Hepatocyte (in vitro differentiated cells): ENCODE data around the gene ARHGAP5. TPM values are rescaled to one million over a fixed set of nuclear protein-coding genes. Genes with fewer than 3 reads are reported as not detected.

Experiments used
- DNase-seq: peaks from one replicate; pipeline ENCODE4 v3.0.0-alpha.2; 2016; ENCODE audit warnings: low spot score
- H2AFZ ChIP-seq: fragments of 200-600 bp; sonication (generic); 2 replicates; pipeline ENCODE4 v1.6.0; 2016; ENCODE audit warnings: antibody characterized with exemption, mild to moderate bottlenecking
- H3K27ac ChIP-seq: fragments of 200-600 bp; sonication (generic); 2 replicates; pipeline ENCODE4 v1.5.1; 2016; ENCODE audit warnings: mild to moderate bottlenecking
- H3K27me3 ChIP-seq: fragments of 200-600 bp; sonication (generic); 2 replicates; pipeline ENCODE4 v1.6.1; 2016
- H3K36me3 ChIP-seq: fragments of 200-600 bp; sonication (generic); replicated peaks from 2 replicates; pipeline ENCODE4 v1.5.1; 2016; ENCODE audit warnings: low read depth; ENCODE audit not compliant: insufficient read depth
- H3K4me1 ChIP-seq: fragments of 200-600 bp; sonication (generic); 2 replicates; pipeline ENCODE4 v1.5.1; 2016; ENCODE audit warnings: mild to moderate bottlenecking, moderate library complexity; ENCODE audit not compliant: insufficient read depth
- H3K4me2 ChIP-seq: fragments of 200-600 bp; sonication (generic); 2 replicates; pipeline ENCODE4 v1.6.0; 2016
- H3K4me3 ChIP-seq: fragments of 200-600 bp; sonication (generic); 2 replicates; pipeline ENCODE4 v1.5.1; 2016; ENCODE audit warnings: mild to moderate bottlenecking
- H3K79me2 ChIP-seq: fragments of 200-600 bp; sonication (generic); 2 replicates; pipeline ENCODE4 v1.6.0; 2017; ENCODE audit warnings: mild to moderate bottlenecking
- H3K9me2 ChIP-seq: fragments of 200-600 bp; sonication (generic); replicated peaks from 2 replicates; pipeline ENCODE4 v1.6.0; 2017; ENCODE audit warnings: mild to moderate bottlenecking; ENCODE audit not compliant: insufficient read depth
- H3K9me3 ChIP-seq: fragments of 200-600 bp; sonication (generic); 2 replicates; pipeline ENCODE4 v1.5.1; 2016; ENCODE audit warnings: low read depth, mild to moderate bottlenecking
- H4K20me1 ChIP-seq: fragments of 200-600 bp; sonication (generic); 2 replicates; pipeline ENCODE4 v1.6.0; 2016; ENCODE audit warnings: mild to moderate bottlenecking; ENCODE audit not compliant: insufficient read depth, poor library complexity, severe bottlenecking
- EZH2 ChIP-seq: fragments of 200-600 bp; sonication (generic); IDR thresholded peaks from 2 replicates; pipeline ENCODE4 v1.6.1; 2016; ENCODE audit warnings: antibody characterized with exemption, mild to moderate bottlenecking, borderline replicate concordance
- EZH2phosphoT487 ChIP-seq: fragments of 200-600 bp; sonication (generic); IDR thresholded peaks from one replicate; pipeline ENCODE4 v1.6.1; 2018; ENCODE audit warnings: antibody characterized with exemption, mild to moderate bottlenecking, low read depth, moderate library complexity; ENCODE audit not compliant: unreplicated experiment, severe bottlenecking
- WGBS: methylation state at CpG from one replicate; pipeline ENCODE4 v1.1.6; 2016; ENCODE audit warnings: low lambda C conversion rate; ENCODE audit errors: missing lambda C conversion rate; 5-methylcytosine and 5-hydroxymethylcytosine counted together
- polyA plus RNA-seq: library from polyadenylated mRNA; unstranded; fragments of >200 nt; fragmentation: Nextera tagmentation; extraction: Ambion mirVana; gene quantifications from 2 replicates; pipeline ENCODE4 v1.2.1, GENCODE V29; 2016
- total RNA-seq: library from RNA; depleted of rRNA; stranded (reverse); fragments of >200 nt; gene quantifications from 2 replicates; pipeline ENCODE4 v1.2.3, GENCODE V29; 2014
- TF ChIP-seq, protein P1 (sequence below): fragments of 200-600 bp; sonication (generic); IDR thresholded peaks from 2 replicates; pipeline ENCODE4 v1.5.1; 2016; ENCODE audit warnings: antibody characterized with exemption, mild to moderate bottlenecking; ENCODE audit not compliant: poor library complexity

Gene ARHGAP5
- total and polyA plus RNA-seq, 2 experiments from 2014 or later = 16.5 to 144 TPM

DNA sequence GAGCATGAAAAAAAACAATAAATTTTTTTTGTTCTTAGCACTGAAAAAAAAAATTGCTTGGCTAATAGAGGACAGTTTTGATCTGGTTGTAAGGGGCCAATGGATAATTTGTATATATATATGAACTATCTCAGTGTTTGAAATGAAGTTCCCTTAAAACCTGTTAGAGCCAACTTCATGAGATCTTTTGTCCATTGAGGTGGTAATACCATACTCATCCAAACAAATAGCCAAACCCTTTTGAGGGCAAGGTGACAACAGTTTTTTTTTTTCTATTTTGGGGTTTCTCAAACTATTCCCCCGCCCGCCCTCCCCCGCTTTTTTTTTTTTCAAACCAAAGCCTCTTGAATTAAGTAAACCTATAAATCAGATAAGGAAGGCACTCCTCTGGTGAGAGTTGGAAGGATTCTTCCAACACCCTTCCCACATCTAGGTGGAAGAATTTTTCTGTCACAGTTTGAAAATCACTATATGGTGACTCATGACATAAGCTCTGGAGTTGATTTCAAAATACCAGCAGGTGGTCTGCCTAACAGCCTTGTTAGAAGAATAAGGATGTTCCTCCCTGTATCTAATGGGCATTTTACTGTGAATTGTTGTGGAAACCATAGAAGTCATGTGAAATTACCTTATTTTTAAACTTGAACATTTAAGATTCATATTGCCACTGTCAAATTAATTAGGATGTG is 10.2 kb downstream of the ARHGAP5 start:
- peaks cover 76% of the 10 kb centered on the region for H4K20me1 ChIP-seq
- H3K9me2 ChIP-seq = no peaks in the 10 kb centered on the region
- no peaks in the 10 kb centered on the region for H3K36me3 ChIP-seq
- no peak overlapping the region for H2AFZ ChIP-seq
- DNase-seq = peak; percentile 16
- H3K4me2 ChIP-seq = peak overlapping the region; percentile 4
- TF ChIP-seq, protein P1, sequence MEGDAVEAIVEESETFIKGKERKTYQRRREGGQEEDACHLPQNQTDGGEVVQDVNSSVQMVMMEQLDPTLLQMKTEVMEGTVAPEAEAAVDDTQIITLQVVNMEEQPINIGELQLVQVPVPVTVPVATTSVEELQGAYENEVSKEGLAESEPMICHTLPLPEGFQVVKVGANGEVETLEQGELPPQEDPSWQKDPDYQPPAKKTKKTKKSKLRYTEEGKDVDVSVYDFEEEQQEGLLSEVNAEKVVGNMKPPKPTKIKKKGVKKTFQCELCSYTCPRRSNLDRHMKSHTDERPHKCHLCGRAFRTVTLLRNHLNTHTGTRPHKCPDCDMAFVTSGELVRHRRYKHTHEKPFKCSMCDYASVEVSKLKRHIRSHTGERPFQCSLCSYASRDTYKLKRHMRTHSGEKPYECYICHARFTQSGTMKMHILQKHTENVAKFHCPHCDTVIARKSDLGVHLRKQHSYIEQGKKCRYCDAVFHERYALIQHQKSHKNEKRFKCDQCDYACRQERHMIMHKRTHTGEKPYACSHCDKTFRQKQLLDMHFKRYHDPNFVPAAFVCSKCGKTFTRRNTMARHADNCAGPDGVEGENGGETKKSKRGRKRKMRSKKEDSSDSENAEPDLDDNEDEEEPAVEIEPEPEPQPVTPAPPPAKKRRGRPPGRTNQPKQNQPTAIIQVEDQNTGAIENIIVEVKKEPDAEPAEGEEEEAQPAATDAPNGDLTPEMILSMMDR = no peak
- TF ChIP-seq EZH2phosphoT487 (no peak), EZH2 (no peak)
- 78% methylated on average over 3 of the region's 3 CpGs for WGBS
- peaks cover 24% of the 10 kb centered on the region for H3K4me1 ChIP-seq
- H3K4me3 ChIP-seq = no peak overlapping the region
- H3K79me2 ChIP-seq = peaks cover 96% of the 10 kb centered on the region
- H3K9me3 ChIP-seq = no peaks in the 10 kb centered on the region
- no peaks in the 10 kb centered on the region for H3K27me3 ChIP-seq
- H3K27ac ChIP-seq = no peak overlapping the region

DNA sequence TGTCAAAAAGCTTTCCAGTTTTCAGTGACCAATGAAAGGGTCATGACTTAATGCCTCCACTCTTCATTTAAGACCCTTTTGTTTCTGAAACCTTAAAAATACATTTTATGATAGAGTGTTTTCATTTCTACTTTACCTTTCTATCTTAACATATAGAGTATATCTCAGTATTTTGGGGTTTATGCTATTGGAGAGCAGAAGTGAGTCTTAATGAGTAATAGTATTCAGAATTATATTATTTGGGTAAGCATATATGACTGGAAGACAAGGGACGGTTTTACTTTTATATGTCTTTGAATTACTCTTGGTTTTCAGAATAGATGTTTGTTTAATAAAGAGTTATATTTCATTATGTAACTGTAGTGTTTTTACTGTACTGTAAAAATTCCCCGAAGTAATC is 10.8 kb downstream of the ARHGAP5 start:
- Histone ChIP-seq H3K36me3 (no peaks in the 10 kb centered on the region), H3K27ac (no peak overlapping the region), H3K79me2 (peaks cover 96% of the 10 kb centered on the region), H3K4me1 (peaks cover 24% of the 10 kb centered on the region), H3K4me3 (no peak overlapping the region), H4K20me1 (peaks cover 70% of the 10 kb centered on the region), H3K9me3 (no peaks in the 10 kb centered on the region), H2AFZ (no peak overlapping the region), H3K4me2 (peak overlapping the region; percentile 4), H3K9me2 (no peaks in the 10 kb centered on the region), H3K27me3 (no peaks in the 10 kb centered on the region)
- no peak for TF ChIP-seq EZH2
- TF ChIP-seq, protein P1 = no peak
- no peak for TF ChIP-seq EZH2phosphoT487
- DNase-seq = no peak
- WGBS = 55% methylated on average over 2 of the region's 2 CpGs

DNA sequence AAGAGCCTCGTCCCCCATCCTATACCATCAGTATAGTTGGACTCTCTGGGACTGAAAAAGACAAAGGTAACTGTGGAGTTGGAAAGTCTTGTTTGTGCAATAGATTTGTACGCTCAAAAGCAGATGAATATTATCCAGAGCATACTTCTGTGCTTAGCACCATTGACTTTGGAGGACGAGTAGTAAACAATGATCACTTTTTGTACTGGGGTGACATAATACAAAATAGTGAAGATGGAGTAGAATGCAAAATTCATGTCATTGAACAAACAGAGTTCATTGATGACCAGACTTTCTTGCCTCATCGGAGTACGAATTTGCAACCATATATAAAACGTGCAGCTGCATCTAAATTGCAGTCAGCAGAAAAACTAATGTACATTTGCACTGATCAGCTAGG is 13.6 kb downstream of the ARHGAP5 start:
- Histone ChIP-seq H3K4me2 (no peak overlapping the region), H3K4me3 (no peak overlapping the region), H3K9me3 (no peaks in the 10 kb centered on the region), H3K9me2 (no peaks in the 10 kb centered on the region), H2AFZ (no peak overlapping the region), H3K27me3 (no peaks in the 10 kb centered on the region), H3K79me2 (peaks cover 96% of the 10 kb centered on the region), H3K36me3 (no peaks in the 10 kb centered on the region), H4K20me1 (peaks cover 47% of the 10 kb centered on the region), H3K27ac (no peak overlapping the region), H3K4me1 (peaks cover 7% of the 10 kb centered on the region)
- 97% methylated on average over 6 of the region's 6 CpGs for WGBS
- TF ChIP-seq EZH2 (no peak), EZH2phosphoT487 (no peak)
- TF ChIP-seq, protein P1 = no peak
- DNase-seq = no peak

GRCh38 chr14:32099473-32099872 is 22.4 kb downstream of the ARHGAP5 start:
- WGBS = 95% methylated on average over 2 of the region's 2 CpGs
- Histone ChIP-seq H2AFZ (no peak overlapping the region), H3K4me1 (peaks cover 4% of the 10 kb centered on the region), H4K20me1 (peaks cover 59% of the 10 kb centered on the region), H3K9me2 (no peaks in the 10 kb centered on the region), H3K4me3 (no peak overlapping the region), H3K27me3 (no peaks in the 10 kb centered on the region), H3K4me2 (no peak overlapping the region), H3K27ac (no peak overlapping the region), H3K79me2 (peaks cover 100% of the 10 kb centered on the region), H3K36me3 (no peaks in the 10 kb centered on the region), H3K9me3 (no peaks in the 10 kb centered on the region)
- TF ChIP-seq EZH2 = no peak
- TF ChIP-seq, protein P1 = no peak
- no peak for TF ChIP-seq EZH2phosphoT487
- DNase-seq = no peak
